Hepatocyte (in vitro differentiated cells): Measurements from ENCODE around the gene CAPRIN1.

Experiments
- CTCF ChIP-seq: fragments of 200-600 bp; sonication (generic); IDR thresholded peaks from 2 replicates; pipeline ENCODE4 v1.5.1; 2016; ENCODE audit warnings: antibody characterized with exemption, mild to moderate bottlenecking; ENCODE audit not compliant: poor library complexity
- EZH2 ChIP-seq: fragments of 200-600 bp; sonication (generic); IDR thresholded peaks from 2 replicates; pipeline ENCODE4 v1.6.1; 2016; ENCODE audit warnings: antibody characterized with exemption, mild to moderate bottlenecking, borderline replicate concordance
- EZH2phosphoT487 ChIP-seq: fragments of 200-600 bp; sonication (generic); IDR thresholded peaks from one replicate; pipeline ENCODE4 v1.6.1; 2018; ENCODE audit warnings: antibody characterized with exemption, mild to moderate bottlenecking, low read depth, moderate library complexity; ENCODE audit not compliant: unreplicated experiment, severe bottlenecking

- TF ChIP-seq EZH2 (no peak), CTCF (no peak), EZH2phosphoT487 (no peak)
Observed at GRCh38 chr11:34029176-34029575, 22.4 kb upstream of the CAPRIN1 start.
